Osteocyte (in vitro differentiated cells): ENCODE results near the gene KHDC4. TPM values are rescaled to one million over a fixed set of nuclear protein-coding genes. Genes with fewer than 3 reads are reported as not detected.

Source experiments
- DNase-seq: peaks from one replicate; pipeline ENCODE4 v3.0.0; 2021; ENCODE audit warnings: mixed read lengths; ENCODE audit not compliant: unreplicated experiment; ENCODE audit errors: extremely low spot score
- H3K27ac Mint-ChIP-seq: one replicate; pipeline ENCODE4 v1.8.0; 2021; ENCODE audit warnings: mild to moderate bottlenecking, mixed read lengths; ENCODE audit not compliant: unreplicated experiment
- H3K27me3 Mint-ChIP-seq: one replicate; pipeline ENCODE4 v1.8.0; 2021; ENCODE audit warnings: mixed read lengths; ENCODE audit not compliant: unreplicated experiment
- H3K36me3 Mint-ChIP-seq: one replicate; pipeline ENCODE4 v1.8.0; 2021; ENCODE audit warnings: mixed read lengths; ENCODE audit not compliant: unreplicated experiment
- H3K4me1 Mint-ChIP-seq: one replicate; pipeline ENCODE4 v1.8.0; 2021; ENCODE audit warnings: mixed read lengths; ENCODE audit not compliant: unreplicated experiment
- H3K4me3 Mint-ChIP-seq: one replicate; pipeline ENCODE4 v1.8.0; 2021; ENCODE audit warnings: mild to moderate bottlenecking, moderate library complexity, mixed read lengths; ENCODE audit not compliant: unreplicated experiment
- H3K9me3 Mint-ChIP-seq: one replicate; pipeline ENCODE4 v1.8.0; 2021; ENCODE audit warnings: mixed read lengths; ENCODE audit not compliant: unreplicated experiment
- microRNA-seq: library from miRNA; unstranded; fragments of <30 nt; microRNA quantifications from one replicate; pipeline ENCODE4 v1.1.0, GENCODE V29; 2020; ENCODE audit not compliant: unreplicated experiment
- total RNA-seq: library from RNA; stranded (reverse); gene quantifications from 2 replicates; pipeline ENCODE4 v1.2.1, GENCODE V29; 2021
- TF ChIP-seq, protein P1 (sequence below): fragments of 200-600 bp; sonication (generic); IDR thresholded peaks from 2 replicates; pipeline ENCODE4 v1.5.0; 2021; ENCODE audit warnings: antibody characterized with exemption, mild to moderate bottlenecking, moderate library complexity

KHDC4 gene
- total RNA-seq, 1 donor from 2014 or later = 53.7 TPM

- TF ChIP-seq, protein P1, sequence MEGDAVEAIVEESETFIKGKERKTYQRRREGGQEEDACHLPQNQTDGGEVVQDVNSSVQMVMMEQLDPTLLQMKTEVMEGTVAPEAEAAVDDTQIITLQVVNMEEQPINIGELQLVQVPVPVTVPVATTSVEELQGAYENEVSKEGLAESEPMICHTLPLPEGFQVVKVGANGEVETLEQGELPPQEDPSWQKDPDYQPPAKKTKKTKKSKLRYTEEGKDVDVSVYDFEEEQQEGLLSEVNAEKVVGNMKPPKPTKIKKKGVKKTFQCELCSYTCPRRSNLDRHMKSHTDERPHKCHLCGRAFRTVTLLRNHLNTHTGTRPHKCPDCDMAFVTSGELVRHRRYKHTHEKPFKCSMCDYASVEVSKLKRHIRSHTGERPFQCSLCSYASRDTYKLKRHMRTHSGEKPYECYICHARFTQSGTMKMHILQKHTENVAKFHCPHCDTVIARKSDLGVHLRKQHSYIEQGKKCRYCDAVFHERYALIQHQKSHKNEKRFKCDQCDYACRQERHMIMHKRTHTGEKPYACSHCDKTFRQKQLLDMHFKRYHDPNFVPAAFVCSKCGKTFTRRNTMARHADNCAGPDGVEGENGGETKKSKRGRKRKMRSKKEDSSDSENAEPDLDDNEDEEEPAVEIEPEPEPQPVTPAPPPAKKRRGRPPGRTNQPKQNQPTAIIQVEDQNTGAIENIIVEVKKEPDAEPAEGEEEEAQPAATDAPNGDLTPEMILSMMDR = no peak
- H3K36me3 Mint-ChIP-seq = no peaks in the 10 kb centered on the region
- H3K27me3 Mint-ChIP-seq = peaks cover 4% of the 10 kb centered on the region
- peaks cover under 1% of the 10 kb centered on the region for H3K4me1 Mint-ChIP-seq
- no peaks in the 10 kb centered on the region for H3K9me3 Mint-ChIP-seq
- no peak for DNase-seq
- H3K4me3 Mint-ChIP-seq = no peak overlapping the region
- no peak overlapping the region for H3K27ac Mint-ChIP-seq
These were observed 69.8 kb downstream of the KHDC4 start for GRCh38 chr1:155864393-155864792.

Small RNA genes lying within 50 kb of the gene (microRNA-seq; reads per million reads assigned to microRNA genes)
- gene MIR6738 = not detected

Other genes with a start within 250 kb of the KHDC4 start
- 50.1 and 53.3 TPM in 2 replicates for gene YY1AP1, start 245.6 kb downstream of the KHDC4 start, total RNA-seq
- 78.0 and 85.2 TPM in 2 replicates for gene DAP3, start 245.3 kb downstream of the KHDC4 start, total RNA-seq
- 56.3 and 57.0 TPM in 2 replicates for gene GON4L, start 77.2 kb downstream of the KHDC4 start, total RNA-seq
- gene SYT11, start 74.8 kb downstream of the KHDC4 start, total RNA-seq = 5.3 TPM in 2 replicates
- 43.1 and 45.6 TPM in 2 replicates for gene RIT1, start 23.1 kb downstream of the KHDC4 start, total RNA-seq
- not detected in 2 replicates for gene RXFP4, start 7.2 kb upstream of the KHDC4 start, total RNA-seq
- gene ARHGEF2, start 44.1 kb upstream of the KHDC4 start, total RNA-seq = 199 and 201 TPM in 2 replicates
- gene SSR2, start 86.5 kb upstream of the KHDC4 start, total RNA-seq = 283 and 284 TPM in 2 replicates
- gene UBQLN4, start 119.4 kb upstream of the KHDC4 start, total RNA-seq = 36.4 and 36.9 TPM in 2 replicates
- 56.2 and 59.9 TPM in 2 replicates for gene LAMTOR2, start 120.4 kb upstream of the KHDC4 start, total RNA-seq
- gene RAB25, start 126.7 kb upstream of the KHDC4 start, total RNA-seq = not detected in 2 replicates
- gene MEX3A, start 148.1 kb upstream of the KHDC4 start, total RNA-seq = 19.8 and 20.7 TPM in 2 replicates
- gene LMNA, start 180.3 kb upstream of the KHDC4 start, total RNA-seq = 733 and 792 TPM in 2 replicates
- 1.6 and 1.8 TPM in 2 replicates for gene SEMA4A, start 219.2 kb upstream of the KHDC4 start, total RNA-seq